HG03175 (cell line): Measurements from ENCODE around the gene GNGT1.
"Not testable (repeated sequence)": the region's sequence is repeated elsewhere in the genome, so short reads cannot be mapped to it uniquely, and the experiment has no call there.

Source experiments
- ATAC-seq: cut with Tn5 transposase; IDR thresholded peaks from one replicate; pipeline ENCODE4 v1.9.1; 2021; ENCODE audit warnings: mild to moderate bottlenecking, moderate library complexity; ENCODE audit not compliant: unreplicated experiment

The GNGT1 gene

GRCh38 chr7:93902777-93903423 is 3.5 kb upstream of the GNGT1 start:
- ATAC-seq, result peak; percentile 53

DNA sequence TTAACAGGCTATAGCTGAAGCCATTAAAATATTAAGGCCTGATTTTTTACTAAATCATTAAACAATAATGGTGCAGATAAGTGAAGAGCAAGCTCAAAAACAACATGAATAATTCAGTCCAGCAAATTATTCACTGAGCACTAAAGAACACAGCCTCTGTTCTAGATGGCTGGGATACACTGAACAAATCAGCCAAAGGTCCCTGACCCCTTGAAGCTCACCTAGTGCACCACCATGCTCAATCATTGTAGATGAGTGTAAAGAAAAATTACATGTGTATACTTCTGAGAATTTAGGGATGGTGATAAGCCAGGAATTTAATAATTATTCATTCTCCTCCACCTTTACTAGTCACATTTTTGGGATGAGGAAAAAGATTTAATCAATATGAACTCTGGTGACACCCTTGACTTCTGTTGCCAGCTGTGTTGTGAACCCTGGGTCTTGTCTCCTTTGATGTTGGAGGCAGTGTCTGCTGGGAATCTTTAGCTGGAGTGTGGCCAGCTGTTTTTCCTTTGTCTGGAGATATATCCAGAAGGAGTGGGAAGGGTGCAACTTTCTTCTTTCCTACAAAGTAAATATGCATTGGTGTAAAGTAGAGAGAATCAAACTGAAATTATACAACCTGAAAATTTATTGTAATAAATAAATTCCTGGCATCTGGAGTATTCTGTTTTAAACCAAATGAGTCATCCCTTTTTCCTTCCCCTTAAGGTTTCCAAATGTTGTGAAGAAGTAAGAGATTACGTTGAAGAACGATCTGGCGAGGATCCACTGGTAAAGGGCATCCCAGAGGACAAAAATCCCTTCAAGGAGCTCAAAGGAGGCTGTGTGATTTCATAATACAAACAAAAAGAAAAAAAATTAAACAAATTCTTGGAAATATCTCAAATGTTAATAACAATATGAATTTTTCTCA is 4.0 kb downstream of the GNGT1 start:
- ATAC-seq, result no peak

- not testable (repeated sequence) for ATAC-seq
These were observed 4.9 kb downstream of the GNGT1 start for GRCh38 chr7:93911242-93911641.

DNA sequence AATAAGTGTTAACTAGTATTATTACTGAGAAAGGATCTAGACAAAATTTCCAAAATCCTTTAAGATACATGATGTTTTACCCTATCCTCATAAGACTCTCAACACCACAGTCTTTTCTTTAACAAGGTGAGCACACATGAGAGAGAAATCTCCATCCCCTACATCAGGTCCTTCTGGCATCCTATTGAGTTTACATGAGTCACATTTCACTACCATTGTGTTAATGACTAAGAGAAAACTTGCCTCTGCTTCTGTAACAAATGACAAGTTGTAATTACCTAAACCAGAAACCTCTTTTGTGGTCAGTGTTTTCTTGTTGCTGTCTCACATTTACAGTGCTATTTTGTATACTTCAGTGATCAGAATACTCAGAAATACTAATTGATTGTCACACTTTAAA is 5.3 kb downstream of the GNGT1 start:
- ATAC-seq, result peak; percentile 56

DNA sequence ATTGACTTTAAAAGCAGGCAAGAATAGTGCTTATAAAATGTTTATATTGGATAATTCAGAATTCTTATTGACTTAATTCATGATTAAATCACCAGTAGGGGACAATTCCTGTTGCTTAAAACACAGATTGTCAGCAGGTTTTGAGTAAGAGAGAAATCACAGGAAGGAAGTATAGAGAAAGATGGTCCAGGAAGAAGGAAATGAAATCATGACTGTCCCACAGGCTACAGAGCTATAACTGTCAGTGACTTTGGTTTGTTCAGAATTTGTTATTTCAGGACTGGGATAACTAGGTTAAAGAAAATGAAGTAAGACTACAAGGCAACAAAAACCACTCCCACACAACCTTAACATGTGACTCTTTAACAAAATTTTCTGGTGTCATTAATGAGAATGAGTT is 6.8 kb downstream of the GNGT1 start:
- no peak for ATAC-seq

DNA sequence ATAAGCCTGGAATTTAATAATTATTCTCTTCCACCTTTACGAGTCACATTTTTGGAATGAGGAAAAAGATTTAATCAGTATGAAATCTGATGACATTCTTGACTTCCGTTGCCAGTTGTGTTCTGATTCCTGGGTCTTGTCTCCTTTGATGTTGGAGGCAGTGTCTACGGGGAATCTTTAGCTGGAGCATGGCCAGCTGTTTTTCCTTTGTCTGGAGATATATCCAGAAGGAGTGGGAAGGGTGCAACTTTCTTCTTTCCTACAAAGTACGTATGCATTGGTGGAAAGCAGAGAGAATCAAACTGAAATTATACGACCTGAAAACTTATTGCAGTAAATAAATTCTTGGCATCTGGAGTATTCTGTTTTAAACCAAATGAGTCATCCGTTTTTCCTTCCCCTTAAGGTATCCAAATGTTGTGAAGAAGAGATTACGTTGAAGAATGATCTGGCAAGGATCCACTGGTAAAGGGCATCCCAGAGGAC is 8.3 kb downstream of the GNGT1 start:
- ATAC-seq, result no peak

- ATAC-seq, result not testable (repeated sequence)
These were observed 9.0 kb downstream of the GNGT1 start for GRCh38 chr7:93915206-93915842.

DNA sequence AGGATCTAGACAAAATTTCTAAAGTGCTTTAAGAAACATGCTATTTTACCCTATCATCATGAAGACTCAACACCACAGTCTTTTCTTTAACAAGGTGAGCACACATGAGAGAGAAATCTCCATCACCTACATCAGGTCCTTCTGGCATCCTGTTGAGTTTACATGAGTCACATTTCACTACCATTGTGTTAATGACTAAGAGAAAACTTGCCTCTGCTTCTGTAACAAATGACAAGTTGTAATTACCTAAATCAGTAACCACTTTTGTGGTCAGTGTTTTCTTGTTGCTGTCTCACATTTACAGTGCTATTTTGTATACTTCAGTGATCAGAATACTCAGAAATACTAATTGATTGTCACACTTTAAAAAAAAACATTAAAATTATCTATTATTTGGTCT is 9.5 kb downstream of the GNGT1 start:
- ATAC-seq, result not testable (repeated sequence)

- not testable (repeated sequence) for ATAC-seq
These were observed 9.9 kb downstream of the GNGT1 start for GRCh38 chr7:93916315-93916714.

- no peak for ATAC-seq
These were observed 14.3 kb downstream of the GNGT1 start for GRCh38 chr7:93920496-93921182.

DNA sequence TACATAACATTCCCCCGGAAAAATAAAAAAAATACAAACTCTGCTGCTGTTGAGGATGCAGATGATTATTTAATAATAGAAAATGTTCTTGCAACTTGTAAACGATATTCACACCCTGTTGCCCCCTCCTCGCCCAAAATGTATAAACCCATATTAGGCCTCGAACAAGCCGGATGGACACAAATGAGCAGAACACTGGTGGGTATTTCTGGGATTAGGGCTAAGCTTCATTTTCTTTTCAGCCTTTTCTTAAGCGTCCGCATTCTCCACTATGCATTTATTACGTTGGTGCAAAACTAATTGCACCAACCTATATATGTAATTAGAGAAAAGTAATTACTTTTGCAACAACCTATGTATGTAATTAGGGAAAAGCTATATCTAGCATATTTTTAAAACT is 14.8 kb downstream of the GNGT1 start:
- ATAC-seq, result no peak

GRCh38 chr7:93921607-93922566 is 15.5 kb downstream of the GNGT1 start, which contains the start of gene GNG11:
GNG11 (plus strand) TSS chr7:93921735; CDS start chr7:93922138, 403 bp downstream.
- peak; percentile 79 for ATAC-seq

DNA sequence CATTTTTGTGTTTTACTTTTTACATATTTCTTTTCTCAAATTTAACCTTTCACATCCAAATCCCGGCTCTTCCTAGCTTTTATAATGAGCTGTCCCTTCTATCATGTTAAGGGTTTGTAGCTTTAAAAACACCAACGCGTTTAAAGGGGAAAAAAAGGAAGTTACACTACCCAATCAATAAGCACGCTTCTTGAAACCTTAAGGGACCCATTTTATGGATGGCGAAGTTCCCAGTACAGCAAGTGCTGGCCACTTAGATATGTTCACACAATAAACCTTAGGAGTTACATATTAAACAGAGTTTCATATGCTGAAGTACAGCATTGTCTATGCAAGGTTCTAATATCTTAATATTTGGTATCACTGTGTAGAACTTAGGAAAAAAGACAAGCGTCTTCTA is 16.9 kb downstream of the GNGT1 start:
- ATAC-seq, result no peak

DNA sequence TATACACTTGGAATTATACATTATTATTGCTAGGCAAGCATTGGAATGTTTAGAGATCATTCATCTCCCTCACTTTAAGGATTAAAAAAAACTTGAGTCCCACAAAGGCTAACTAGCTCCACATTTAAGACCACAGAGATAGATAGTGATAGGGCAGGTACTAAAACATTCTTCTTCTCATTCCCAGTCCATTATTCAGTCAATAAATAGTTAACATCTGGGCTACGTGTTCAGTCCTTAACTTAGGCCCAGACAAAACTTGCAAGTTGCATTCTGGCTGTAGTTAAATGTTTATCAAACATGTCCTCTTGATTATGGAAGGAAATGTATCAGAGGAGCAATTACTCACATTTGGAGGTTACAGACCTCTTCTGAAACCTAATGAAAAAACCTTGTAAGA is 17.6 kb downstream of the GNGT1 start:
- ATAC-seq, result no peak

DNA sequence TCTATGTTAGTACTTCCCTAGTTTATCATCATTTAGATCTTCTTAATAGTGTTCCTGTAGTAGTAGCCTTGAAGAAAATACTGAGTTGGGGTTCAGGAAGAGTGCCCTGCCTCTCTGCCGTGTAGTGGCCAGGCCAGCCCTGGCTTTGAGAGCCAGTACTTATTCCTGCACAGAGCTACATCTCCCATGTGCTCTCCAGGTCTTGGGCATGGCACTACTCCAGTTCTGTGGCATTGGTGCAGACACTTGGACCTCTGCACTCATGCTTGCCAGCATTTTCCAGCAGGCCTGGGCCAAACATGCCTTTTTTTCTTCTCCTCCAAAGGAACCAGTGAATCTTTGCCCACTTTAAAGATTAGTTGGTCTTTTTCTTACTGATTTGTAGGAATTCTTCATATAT is 20.4 kb downstream of the GNGT1 start:
- no peak for ATAC-seq

DNA sequence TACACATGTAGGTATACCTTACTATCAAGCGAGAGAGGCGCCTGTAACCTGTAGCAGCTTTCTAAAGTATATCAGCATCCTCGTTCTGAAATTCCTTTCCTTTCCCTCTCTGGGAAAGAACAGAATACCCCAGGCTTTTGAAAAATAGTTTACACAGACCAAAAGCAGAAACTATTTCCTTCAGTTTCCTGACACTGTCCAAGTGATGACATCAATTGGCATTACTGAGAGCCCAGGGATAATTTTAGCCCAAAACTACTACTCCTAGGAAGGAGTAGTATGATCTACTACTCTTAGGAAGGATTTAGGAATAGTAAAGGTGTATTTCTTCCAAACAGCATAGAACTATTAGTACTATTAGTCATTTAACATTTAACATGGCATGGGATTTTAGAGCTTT is 21.2 kb downstream of the GNGT1 start:
- no peak for ATAC-seq

DNA sequence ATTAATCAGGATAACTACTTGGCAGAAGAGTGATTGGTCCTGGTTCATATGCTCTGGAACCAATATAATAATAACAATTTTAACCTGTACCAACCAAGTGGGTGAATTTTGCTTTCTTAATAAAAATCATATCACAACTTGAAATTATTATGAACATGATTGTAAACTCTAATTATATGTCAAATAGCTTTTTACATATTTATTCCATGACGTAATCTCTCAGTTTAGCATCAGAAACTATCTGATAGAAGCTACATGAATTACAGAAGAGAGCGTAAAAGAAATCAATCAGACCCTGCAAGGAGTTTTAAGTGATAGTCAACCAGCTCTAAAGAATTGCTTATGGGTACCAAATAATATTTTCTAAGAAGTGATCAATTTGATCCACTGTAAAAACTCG is 25.3 kb downstream of the GNGT1 start:
- no peak for ATAC-seq

DNA sequence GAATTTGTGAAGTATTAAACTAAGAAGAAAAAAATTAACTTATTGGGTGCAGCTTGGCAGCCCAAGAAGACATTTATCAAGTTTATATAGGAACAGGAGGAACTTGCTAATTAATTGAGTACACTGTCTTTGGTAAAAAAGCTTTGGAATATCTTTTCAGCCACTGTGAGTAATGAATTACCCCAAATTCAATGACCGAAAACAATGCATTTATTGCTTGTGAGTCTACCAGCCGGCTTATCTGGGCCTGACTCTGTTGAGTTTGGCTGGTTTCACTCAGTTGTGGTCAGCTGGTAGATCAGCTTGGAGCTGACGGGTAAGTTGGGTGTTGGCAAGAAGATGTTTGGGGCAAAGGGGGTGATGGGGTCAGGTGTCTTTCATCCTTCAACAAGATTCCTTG is 26.8 kb downstream of the GNGT1 start:
- no peak for ATAC-seq

DNA sequence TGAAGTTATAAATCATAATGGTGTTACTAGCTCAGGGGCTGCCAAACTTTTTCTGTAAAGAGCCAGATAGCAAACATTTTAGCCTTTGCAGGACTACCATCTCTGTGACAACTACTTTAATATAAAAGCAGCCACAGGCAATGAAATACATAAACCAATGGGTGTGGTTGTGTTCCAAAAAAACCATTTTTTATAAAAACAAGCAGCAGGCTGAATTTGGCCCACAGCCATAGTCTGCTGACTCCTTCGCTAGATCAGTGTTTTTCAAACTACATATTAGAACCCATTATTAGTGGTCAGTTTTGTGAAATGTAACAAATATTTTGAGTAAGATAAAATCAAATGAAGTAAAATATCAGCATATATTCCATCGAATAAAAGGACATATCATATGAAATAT is 28.7 kb downstream of the GNGT1 start:
- ATAC-seq, result no peak

DNA sequence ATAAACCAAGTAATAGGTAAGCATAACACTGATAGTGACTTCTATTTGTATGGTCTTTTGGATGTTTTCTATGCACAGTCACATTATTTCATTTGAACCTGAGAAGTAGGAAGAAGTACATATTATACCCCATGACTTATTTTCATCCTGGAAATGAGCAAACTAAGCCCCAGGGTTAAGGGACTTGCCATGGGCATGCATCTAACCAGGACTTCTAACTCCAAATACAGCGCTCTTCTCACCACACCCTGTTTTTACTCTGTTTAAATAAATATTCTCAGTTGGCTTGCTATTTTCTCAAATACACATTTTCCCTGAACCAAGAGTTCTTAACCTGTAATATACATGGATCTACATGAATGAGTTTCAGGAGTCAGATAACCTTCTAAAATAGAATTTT is 31.5 kb downstream of the GNGT1 start:
- ATAC-seq, result no peak
